ENCODE data around the gene C10orf90. TPM values are rescaled to one million over a fixed set of nuclear protein-coding genes. Genes with fewer than 3 reads are reported as not detected.

The C10orf90 gene
- total RNA-seq, 1 experiment from 2014 or later: 0.67 TPM

DNA sequence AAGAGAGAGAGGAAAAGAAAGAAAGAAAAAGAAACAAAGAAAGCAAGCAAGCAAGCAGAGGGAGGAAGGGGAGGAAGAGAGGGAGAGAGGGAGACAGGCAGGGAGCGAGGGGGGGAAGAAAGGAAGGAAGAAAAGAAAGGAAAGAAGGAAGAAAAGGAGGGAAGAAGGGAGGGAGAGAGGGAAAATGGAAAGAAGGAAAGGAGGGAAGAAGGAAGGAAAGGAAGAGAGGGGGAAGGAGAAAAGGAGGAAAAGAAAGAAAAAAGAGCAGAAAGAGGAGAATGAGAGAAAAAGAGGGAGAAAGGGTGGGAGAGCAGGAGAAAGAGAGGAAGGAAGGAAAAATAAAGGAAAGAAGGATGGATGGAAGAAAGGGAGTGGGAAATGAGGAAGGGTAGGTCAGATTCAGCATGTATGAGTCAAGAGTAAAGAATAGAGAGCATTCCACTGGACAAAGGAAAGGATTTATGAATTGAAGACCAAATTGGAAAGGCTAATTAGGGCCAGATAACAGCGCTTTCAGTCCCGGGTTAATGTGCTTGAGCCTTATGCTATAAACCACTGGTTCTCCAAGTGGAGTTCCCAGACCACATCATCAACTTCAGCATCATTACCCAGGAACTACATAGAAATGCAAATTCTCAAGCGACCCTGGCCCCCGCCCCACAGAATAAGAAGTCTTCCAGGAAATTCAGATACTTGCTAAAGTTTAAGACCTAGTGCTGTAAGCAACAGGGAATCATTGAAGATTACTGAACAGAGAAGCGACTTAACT is 85.1 kb downstream of the C10orf90 start:
- intact Hi-C loops (cut with micrococcal nuclease; ENCODE audit: unreplicated experiment): no loop called here
- Histone ChIP-seq H3K36me3 (ENCODE audit: control insufficient read depth, insufficient read depth, low read length) (no peaks in the 10 kb centered on the region), H3K27me3 (ENCODE audit: control insufficient read depth, insufficient read depth, low read length) (0 out of 2 replicates have a peak, but pooled peaks cover 2% of the 10 kb centered on the region), H3K4me1 (ENCODE audit: control insufficient read depth, insufficient read depth, low read length) (no peaks in the 10 kb centered on the region), H3K4me3 (ENCODE audit: low read depth in 2 of 2, low read length in 2 of 2) (no peak overlapping the region), H3K9me3 (ENCODE audit: control insufficient read depth, insufficient read depth, low read depth, low read length) (no peaks in the 10 kb centered on the region), H3K27ac (ENCODE audit: low read length) (no peak overlapping the region)
- in situ Hi-C loops (cut with HindIII; ENCODE audit: low pct_unique_long_range_greater_than_20kb, low sequenced_read_pairs): no loop called here
- ChIA-PET CTCF (no interaction called here), POLR2A (no interaction called here)
- no peak for TF ChIP-seq TCF7L2 (IDR thresholded peaks at IDR 0.05; ENCODE audit: low read depth, low read length)
- no peak for TF ChIP-seq POLR2AphosphoS5 (IDR thresholded peaks at IDR 0.05; ENCODE audit: low read depth, low read length)
- no peak for DNase-seq (ENCODE audit: low read depth, low spot score)
- ATAC-seq: no peak
- no TSS peak for BruUV-seq (replicated peaks)

GRCh38 chr10:126584836-126585235 is 85.7 kb downstream of the C10orf90 start:
- in situ Hi-C loops (cut with HindIII; ENCODE audit: low pct_unique_long_range_greater_than_20kb, low sequenced_read_pairs): no loop called here

More at GRCh38 chr10:126584836-126585235, 85.7 kb downstream of the C10orf90 start:
- ChIA-PET CTCF (no interaction called here), POLR2A (no interaction called here)
- TF ChIP-seq POLR2AphosphoS5 (IDR thresholded peaks at IDR 0.05; ENCODE audit: low read depth, low read length): no peak
- no peak for TF ChIP-seq TCF7L2 (IDR thresholded peaks at IDR 0.05; ENCODE audit: low read depth, low read length)
- no peak for TF ChIP-seq REST (IDR thresholded peaks at IDR 0.05; ENCODE audit: insufficient read depth in 1 of 2, low read depth in 2 of 2, low read length in 1 of 2)
- TF ChIP-seq, protein P1, sequence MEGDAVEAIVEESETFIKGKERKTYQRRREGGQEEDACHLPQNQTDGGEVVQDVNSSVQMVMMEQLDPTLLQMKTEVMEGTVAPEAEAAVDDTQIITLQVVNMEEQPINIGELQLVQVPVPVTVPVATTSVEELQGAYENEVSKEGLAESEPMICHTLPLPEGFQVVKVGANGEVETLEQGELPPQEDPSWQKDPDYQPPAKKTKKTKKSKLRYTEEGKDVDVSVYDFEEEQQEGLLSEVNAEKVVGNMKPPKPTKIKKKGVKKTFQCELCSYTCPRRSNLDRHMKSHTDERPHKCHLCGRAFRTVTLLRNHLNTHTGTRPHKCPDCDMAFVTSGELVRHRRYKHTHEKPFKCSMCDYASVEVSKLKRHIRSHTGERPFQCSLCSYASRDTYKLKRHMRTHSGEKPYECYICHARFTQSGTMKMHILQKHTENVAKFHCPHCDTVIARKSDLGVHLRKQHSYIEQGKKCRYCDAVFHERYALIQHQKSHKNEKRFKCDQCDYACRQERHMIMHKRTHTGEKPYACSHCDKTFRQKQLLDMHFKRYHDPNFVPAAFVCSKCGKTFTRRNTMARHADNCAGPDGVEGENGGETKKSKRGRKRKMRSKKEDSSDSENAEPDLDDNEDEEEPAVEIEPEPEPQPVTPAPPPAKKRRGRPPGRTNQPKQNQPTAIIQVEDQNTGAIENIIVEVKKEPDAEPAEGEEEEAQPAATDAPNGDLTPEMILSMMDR (IDR thresholded peaks at IDR 0.05): no peak
- no peak for TF ChIP-seq SIN3A (IDR thresholded peaks at IDR 0.05; ENCODE audit: borderline replicate concordance, insufficient read depth, low read depth, low read length)
- intact Hi-C loops (cut with micrococcal nuclease; ENCODE audit: unreplicated experiment): no loop called here
- DNase-seq (ENCODE audit: low read depth, low spot score) (no peak), ATAC-seq (no peak)
- Histone ChIP-seq H3K4me3 (ENCODE audit: low read depth in 2 of 2, low read length in 2 of 2) (no peak overlapping the region), H3K36me3 (ENCODE audit: control insufficient read depth, insufficient read depth, low read length) (no peaks in the 10 kb centered on the region), H3K27ac (ENCODE audit: low read length) (no peak overlapping the region), H3K9me3 (ENCODE audit: control insufficient read depth, insufficient read depth, low read depth, low read length) (no peaks in the 10 kb centered on the region), H3K4me1 (ENCODE audit: control insufficient read depth, insufficient read depth, low read length) (no peaks in the 10 kb centered on the region), H3K27me3 (ENCODE audit: control insufficient read depth, insufficient read depth, low read length) (0 out of 2 replicates have a peak, but pooled peaks cover 2% of the 10 kb centered on the region)
- BruUV-seq (replicated peaks): no TSS peak
